NCI-H774 (cell line): ENCODE measurements around the gene PCP4L1.

Experiments
- DNase-seq: peaks from one replicate; lab custom pipeline; 2025; lab: John Stamatoyannopoulos, UW

PCP4L1 gene

DNA sequence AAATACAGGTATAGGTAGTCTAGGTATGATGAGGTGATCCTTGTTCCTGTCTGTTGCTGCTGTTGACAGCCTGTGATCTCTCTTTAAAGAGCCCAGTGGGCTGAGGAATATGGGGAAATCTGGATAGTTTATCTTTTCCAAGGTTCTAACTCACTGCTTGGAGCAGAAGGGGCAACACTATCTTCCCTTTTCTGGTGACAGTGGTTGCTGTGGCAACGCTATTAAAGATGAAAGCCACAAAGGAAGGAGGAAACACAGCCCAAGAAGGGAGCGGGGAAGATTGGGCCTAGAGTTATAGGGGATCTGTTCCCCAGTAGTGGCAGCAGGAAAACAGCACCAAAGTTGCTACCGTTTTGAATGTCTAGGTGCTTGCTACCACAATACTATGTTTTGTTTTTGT is 8.8 kb downstream of the PCP4L1 start:
- no peak for DNase-seq

DNA sequence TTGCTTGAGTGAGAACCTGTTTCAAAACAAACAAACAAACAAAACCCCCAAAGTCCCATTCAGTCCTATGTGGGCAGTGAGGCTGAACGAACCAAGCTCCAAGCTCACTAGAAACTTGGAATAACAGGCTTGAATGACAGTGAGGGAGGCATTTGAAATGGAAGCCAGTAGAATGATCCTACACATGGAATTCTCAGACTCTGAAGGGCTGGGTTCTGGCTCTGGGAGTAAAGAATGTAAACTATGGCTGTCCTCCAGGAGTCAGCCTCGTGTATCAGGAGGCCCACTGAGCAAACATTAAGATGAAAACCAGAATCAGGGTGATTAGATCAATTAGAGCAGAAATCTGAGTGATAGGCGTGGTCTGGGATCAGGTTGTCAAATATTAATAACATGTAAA is 14.9 kb downstream of the PCP4L1 start:
- DNase-seq = no peak

DNA sequence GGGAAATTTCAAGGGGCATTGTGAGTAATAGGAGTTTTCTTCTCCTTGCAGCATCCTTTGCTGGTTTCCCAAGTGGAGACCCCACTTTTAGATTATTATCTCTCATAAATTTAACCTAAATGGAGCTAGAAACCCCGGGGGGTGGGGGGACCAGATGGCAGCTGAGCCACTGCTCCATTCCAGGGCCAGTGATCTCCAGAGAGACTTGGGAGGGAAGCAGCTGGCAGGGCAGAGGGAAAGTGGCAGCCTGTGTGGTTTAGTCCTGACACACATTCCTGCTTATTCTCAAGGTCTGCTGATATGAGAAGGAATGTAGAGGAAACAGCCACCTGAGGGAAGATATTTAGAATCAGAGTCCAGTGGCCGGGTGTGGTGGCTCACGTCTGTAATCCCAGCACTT is 16.3 kb downstream of the PCP4L1 start:
- no peak for DNase-seq

DNA sequence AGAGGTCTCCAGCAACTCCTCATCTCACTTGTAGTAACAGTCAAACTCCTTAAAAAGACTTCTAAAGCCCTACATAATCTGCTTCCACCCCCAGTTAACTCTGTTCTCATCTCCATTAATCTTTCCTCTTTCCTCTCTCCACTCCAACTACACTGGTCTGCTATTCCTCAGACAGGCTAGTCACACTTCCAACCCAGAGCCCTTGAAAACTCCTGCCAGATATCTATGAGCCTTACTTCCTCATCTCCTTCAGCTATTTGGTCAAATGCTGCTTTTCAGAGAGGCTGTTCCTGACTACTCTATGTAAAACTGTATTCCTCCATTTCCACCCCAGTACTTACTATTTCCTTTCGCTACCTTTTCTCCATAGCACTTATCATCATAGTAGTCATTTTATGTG is 24.4 kb downstream of the PCP4L1 start:
- no peak for DNase-seq

DNA sequence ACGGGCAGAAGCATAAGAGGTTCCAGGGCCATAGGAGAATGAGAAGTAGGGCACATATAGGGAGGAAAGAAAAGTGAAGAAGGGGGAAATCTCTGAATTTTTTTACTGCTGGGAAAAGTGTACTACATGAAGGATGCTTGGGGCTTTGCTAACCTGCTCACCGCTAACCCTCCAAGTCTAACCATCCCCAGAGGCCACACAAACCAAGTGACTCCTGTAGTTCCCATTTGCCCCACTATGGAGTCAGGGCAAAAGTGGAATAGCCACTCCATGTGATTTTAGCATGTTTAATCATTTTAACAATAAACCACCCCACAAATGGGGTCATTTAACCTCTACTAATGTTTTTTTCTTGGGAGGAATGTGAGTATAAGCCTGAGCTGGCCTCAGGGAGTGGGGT is 26.6 kb downstream of the PCP4L1 start:
- no peak for DNase-seq

DNA sequence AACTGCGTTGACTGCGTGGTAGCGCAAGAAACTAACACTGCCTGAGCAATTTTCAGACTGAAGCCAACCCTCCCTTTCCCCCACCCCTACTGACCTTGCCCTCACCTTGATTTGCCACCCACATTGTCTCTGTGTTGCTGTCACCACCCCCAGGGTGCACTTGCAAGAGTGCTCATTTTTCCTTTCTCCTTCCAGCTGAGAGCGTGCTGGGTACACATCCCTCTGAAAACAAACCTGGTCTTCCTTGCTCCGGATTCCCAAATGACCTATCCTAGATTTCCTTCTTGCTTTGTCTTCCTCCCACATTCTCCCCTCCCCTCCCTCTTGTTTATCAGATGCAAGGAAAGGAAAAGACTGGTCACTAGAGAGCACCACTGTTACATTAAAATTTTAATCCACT is 27.0 kb downstream of the PCP4L1 start:
- no peak for DNase-seq

DNA sequence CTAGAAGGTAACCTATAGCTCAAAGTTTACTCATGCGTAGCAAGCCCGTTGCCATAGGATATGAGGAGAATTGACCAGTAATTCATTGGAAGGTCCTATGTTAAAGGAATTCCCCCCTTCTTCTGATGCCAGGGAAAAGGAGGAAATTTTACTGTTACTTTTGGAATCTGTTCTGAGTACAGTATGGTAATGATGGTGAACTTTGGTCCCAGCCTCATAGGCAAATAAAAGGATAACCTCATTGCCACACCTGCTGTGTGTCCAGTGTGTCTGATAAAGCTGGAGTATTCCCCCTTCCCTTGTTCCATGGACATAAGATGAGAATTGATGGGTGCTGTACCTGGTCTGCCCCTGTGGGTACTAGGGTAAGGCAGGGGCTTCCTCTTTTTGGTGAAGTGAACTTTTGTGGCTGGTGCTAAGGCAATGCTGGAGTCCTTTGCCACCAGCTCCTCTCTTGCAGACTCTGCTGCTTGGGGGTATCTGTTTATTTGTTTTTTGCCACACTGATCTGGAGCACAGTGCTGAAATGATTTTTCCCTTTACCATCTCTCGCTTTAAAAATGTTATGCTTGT is 29.0 kb downstream of the PCP4L1 start:
- no peak for DNase-seq

DNA sequence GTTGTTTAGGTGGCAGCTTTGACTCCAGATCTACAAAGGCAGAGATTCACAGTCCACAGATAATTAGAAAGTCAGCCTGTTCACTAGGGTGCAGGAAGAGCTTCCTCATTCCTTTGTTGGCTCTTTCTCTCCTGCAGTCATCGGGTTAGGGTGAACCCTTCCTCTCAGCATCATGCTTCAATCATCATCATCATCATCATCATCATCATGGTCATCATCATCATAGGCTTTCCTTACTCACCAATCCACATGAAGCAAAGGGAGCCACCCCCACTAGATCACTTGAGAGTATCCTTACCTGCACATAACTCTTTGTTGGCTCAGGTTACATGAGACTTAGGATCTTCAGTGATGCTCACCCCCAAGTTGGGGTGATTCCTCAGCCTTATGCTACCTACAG is 32.2 kb downstream of the PCP4L1 start:
- no peak for DNase-seq

DNA sequence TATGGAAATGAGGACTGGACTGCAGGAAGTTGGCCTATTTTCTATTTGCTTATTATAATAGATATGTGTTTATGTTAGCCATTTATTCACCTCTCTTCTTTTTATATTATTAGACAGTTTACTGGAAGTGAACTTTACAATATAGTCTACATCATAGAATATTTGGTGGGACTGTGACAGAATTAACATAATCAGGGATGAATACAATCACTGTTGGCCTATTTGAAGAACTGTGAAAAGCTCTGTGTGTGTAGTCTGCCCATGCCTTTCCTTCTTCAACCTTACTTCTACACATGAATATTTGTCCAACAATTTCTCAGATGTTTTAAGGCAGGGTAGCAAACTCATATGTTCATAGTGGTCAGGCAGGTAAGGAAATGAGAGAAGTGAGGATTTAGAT is 38.9 kb downstream of the PCP4L1 start:
- DNase-seq = no peak

DNA sequence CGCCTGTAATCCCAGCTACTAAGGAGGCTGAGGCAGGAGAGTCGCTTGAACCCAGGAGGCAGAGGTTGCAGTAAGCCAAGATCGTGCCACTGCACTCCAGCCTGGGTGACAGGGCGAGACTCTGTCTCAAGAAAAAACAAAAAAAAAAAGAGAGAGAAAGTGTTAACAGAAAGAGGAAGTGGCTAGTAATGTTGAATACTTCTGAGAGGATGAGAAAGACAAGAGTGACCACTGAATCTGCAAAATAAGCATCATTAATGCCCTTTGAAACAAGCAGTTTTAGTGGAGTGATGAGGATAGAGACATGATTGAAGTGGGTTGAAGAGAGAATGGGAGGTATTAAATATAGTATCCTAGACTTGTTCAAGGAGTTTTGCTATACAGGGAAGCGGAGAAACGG is 39.6 kb downstream of the PCP4L1 start:
- no peak for DNase-seq

DNA sequence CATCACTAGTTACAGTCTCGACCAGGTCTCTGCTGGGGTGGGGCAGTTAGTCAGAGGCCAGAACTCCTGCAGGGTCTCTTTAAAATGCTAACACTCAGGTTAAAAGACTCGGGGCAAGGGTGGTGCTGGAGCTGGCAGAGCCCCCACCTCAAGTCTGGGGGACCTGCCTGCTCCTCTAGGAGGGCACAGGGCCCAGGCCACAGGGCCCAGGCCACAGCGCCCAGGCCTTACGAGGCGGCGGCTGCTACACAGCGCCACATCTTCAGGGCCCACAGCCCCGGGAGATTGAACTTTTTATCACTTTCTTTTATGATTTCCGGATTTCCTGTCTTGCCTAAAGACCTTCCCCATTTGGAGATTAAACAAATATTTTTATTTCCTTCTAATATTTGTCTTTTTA is 40.8 kb downstream of the PCP4L1 start:
- no peak for DNase-seq

DNA sequence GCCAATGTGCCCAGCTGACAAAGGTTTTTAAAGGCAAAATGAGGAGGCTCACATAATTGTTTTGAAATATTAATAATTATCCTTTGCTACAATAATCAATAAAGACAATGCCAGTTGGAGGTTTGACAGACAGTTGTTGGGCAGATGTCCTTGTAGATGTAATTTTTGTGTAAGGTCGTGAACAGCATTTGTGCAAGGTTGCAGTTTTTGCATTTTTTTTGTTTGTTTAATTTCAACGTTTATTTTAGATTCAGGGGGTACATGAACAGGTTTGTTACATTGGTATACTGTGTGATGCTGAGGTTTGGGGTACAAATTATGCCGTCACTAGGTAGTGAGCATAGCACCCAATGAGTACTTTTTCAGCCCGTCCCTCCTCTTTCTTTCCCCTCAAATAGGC is 41.9 kb downstream of the PCP4L1 start:
- DNase-seq = no peak

DNA sequence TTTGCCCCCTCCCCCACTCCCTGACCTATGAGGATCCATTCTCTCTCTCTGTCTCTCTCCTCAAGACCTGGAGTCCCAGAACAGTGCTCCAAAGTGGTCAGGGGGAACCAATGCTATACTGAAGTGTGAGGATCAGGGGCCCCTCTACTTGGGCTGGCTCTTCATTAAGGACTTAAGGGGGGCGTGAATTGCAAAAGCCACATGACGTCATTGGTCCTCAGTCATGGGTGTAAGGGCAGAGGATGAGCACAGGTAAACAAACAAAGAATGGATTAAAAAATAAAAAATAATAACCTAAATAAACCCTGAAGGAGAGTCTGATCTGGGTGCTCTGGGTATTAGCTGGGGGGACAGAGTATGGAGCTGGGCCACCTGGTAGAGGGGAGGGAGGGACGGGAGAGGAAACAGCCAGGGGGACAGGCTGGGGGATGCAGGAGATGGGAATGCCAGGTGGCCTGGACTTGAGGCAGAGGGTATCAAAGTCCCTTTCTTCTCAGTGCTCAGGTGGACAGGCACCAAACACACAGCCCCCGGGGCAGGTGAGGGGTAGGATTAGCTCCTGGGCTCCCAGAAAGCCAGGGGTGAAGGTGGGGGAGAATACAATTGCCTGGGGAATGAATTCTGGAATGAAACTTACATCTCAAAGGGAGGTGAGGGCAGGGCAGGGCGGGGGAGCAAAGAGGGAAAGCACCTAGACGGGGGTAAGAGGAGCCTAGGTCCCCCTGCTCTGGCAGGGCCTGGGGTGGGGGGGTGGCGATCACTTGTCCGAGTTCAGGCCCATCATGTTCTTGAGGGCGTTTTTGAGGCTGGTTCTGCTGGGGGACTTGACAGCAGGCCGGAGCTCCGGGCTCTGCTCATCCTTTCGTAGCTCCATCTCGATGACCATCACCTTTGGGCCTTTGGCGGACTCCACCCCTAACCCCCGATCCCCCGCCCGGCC is 46.7 kb downstream of the PCP4L1 start:
- no peak for DNase-seq

DNA sequence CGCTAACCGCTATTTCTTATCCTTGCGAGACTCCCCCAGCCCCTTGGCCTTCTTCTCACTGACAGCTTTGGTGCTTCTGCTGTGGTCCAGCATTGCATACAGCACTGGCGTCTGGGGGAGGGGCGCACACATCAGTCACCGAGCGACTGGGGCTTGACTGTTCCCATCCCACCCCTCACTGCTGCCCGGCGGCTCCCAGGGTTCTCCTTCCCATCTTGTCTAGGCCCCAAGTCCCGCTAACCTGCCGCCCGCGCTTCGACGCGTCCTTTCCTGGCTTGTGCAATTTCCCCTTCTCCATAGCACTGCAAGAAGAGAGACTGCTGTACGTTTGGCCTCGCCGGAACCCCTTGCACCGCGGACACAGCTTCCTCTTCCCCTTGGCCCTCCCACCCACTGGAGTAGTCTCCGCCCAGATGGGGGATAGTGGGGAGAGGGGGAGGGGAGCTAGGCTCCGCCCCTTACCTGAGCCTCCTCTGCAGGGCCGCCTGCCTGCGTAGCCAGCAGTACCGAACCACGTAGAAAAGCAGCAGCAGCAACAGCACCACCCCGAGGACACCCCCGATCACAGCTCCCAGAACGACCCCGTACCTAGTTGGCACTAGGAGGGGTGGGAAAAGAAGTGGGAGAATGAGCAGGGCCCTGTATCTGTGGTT is 47.4 kb downstream of the PCP4L1 start:
- peak; percentile 84 for DNase-seq

DNA sequence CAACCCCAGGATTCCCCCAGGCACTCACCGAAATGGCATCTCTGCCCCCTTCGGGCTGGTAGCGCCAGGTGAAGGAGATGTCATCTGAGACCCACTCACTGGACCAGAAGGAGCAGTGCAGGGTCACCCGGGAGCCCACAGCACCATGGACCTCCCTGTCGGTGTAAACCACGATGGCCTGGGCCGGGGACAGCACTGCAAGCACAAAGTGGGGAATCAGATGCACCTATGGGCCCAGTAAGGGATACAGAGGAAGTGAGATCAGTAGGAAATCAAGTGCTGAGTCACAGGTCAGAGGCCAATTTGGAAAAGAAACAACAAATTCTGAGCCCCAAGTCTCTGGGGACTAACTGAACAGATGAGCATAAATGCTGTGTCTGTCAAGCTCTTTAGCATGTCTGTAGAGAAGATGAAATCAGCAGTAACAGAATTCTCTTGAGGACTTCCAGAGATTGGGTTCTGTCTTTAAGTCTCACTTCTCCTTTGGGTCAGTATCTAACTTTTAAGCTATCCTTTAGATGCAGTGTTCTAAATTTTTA is 48.8 kb downstream of the PCP4L1 start:
- DNase-seq = no peak

DNA sequence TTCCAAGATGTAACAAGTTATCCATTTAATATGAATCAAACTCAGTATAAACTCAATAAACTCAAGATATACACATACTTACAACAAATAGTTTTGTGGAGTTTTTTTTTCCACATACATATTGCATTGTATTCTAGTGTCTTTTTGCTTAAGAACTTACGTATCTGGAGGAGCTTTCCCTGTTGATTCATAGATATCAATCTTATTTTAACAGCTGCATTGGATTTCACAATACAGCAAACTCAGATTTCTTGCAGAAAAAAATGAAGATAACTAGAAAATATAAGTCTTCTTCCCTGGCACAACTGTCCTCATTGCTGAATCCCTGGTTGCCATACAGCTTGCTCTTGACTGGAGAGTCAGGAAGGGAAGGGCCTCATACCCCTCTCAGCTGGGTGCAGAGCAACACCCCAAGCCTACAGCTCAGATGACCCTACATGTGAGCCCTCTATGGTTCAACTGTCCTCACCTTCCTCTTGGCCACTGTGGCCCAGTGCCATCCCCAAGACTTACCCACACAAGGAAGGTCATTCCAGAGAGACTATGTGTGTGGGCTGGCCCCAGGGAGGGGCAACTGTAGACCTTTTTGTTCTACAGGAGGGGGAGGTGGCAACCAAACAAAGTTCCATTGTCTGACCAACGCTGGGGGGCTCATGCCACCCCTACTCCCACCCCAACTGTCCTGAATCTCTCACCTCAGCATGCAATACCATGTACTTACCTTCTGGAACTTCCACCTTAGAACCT is 49.5 kb downstream of the PCP4L1 start:
- no peak for DNase-seq

DNA sequence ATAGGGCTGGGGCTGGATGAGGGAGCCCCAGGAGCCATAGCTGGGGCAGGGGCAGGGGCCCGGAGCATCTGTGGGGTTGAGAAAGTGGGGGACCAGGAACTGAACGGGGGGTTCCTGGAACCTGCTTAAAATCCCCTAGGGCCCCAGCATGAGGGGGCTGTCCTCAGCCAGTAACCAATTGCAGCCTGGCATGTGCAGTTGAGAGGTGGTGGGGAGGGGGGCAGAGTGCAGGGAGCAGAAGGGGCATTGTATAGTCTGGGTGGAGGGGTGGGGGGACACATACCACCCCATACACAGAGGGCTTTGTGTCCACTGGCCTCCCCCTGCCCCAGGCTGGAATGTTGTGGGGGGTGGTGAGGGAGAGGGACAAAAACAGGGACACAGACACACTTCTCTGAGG is 51.3 kb downstream of the PCP4L1 start, which contains the start of gene MPZ:
TSS of gene MPZ (minus strand) at position 101 of the 400 bp plus-strand sequence. CDS start at position 38, 63 bp downstream.
- DNase-seq = no peak

DNA sequence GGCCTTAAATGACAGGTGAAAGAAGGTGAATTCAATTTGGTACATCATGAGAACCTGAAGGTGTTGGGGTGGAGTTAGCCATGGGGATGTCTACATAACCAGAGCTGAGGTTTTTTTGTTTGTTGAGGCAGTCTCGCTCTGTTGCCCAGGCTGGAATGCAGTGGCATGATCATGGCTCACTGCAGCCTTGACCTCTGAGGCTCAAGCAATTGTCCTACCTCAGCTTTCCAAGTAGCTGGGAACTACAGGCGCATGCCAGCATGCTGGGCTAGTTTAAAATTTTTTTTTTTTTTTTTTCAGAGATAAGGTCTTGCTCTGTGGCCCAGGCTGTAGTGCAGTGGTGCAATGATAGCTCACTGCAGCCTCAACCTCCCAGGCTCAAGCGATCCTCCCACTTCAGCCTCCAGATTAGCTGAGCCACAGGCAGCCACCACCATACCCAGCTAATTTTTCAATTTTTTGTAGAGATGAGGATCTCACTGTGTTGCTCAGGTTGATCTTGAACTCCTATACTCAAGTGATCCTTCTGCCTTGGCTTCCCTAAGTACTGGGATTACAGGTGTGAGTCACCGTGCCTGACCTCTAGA is 53.1 kb downstream of the PCP4L1 start:
- DNase-seq = no peak

DNA sequence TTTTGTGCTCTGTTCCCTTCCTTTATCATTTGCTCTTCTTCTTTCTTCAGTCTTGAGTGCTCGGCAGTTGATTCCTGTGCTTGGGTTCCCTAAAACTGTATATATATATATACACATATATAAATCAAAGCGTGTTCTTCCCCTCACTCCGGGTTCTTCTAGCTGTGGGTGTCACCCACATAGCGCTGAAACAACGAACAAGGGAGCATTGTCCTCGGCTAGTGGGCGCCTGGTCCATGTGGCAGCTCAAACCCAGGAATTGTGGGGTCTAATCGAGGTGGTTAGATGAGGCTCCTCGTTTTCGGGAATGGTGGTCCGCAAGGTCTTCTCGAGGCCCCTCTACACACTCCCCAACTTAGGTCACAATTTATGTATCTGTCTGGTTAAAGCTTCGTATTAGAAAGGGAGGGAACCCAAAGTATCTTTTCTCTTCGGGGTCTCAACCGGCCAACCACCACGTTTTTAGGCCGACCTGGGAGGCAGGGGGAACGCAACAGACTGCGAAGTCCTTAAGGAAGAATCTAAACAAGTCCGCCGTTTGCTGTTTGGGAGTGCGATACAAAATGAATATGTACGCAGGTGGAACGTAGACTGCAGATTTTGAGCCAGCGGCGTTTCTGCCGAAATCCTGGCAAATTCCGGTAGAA is 55.1 kb downstream of the PCP4L1 start:
- DNase-seq = no peak

DNA sequence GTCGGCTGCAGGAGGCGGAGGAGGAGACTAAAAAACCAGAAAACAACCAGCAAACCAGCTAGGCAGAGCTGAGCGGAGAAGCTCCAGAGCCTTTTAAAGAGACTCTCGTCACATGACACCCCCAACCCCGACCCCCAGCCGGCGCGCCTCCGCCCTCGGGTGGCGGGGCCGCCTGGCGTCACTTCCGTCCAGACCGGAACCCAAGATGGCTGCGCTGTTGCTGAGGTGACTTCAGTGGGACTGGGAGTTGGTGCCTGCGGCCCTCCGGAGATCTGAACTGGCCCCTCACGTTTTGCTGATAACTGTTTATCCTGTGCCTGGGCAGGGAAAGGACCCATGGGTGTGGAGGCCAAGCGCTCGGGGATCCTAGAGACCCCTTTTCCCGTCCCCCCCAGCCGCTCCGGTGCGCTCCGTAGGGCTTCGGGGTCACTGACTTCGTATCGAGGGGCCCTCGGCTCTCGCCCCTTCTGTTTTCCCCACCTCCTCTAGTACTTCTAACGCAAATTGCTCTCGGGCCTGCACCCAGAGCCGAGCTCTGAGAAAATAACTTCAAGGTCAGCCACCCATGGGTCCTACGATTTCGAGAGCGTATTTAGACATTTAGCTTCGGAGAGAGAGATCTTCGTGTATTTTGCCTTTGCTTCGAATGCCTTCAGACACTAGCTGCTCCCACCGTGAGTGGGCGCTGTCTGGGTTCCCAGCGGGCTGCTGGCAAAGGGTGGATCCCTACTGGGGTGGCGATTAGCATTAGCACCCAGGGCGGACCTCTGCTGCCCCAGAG is 55.8 kb downstream of the PCP4L1 start, which contains the start of gene SDHC:
TSS of gene SDHC (plus strand) at position 181 of the 781 bp plus-strand sequence. CDS start at position 206, 25 bp downstream.
- DNase-seq = peak; percentile 87
